Panc1 (cell line): ENCODE results near the gene SESN1. TPM values are rescaled to one million over a fixed set of nuclear protein-coding genes. Genes with fewer than 3 reads are reported as not detected.

ENCODE experiments used
- ATAC-seq: fragments of 200-7000 bp; cut with Tn5 transposase; 2 replicates; pipeline ENCODE4 v1.9.1; 2020; ENCODE audit warnings: mild to moderate bottlenecking, moderate library complexity
- BruUV-seq: library from RNA; stranded (reverse); fragments of 400-500 nt; replicated peaks from 2 replicates; lab custom pipeline; 2021; lab: Mats Ljungman, UMichigan
- CTCF ChIA-PET: fragments of 300-600 bp; sonication (Branson Sonifier 250); formaldehyde crosslinking; loops from one replicate; lab custom pipeline; 2022; ENCODE audit warnings: antibody characterized with exemption; lab: Charles Lee
- POLR2A ChIA-PET: fragments of 300-600 bp; sonication (Branson Sonifier 250); formaldehyde crosslinking; loops from one replicate; lab custom pipeline; 2022; ENCODE audit warnings: antibody characterized with exemption; lab: Charles Lee
- DNase-seq: peaks from one replicate; pipeline ENCODE4 v3.0.0-alpha.2; 2010; ENCODE audit warnings: low read depth, low spot score
- H3K27ac ChIP-seq: 2 replicates; pipeline ENCODE4 v1.5.1; 2011; ENCODE audit warnings: mild to moderate bottlenecking, low read length, inconsistent platforms
- H3K27me3 ChIP-seq: fragments of 200-500 bp; sonication (Bioruptor generic); 2 replicates; pipeline ENCODE4 v1.6.0; 2014; ENCODE audit warnings: low read length, inconsistent platforms; ENCODE audit not compliant: control insufficient read depth, insufficient read depth
- H3K36me3 ChIP-seq: fragments of 200-500 bp; sonication (Bioruptor generic); 2 replicates; pipeline ENCODE4 v1.5.1; 2014; ENCODE audit warnings: inconsistent platforms, mild to moderate bottlenecking, low read length, moderate library complexity; ENCODE audit not compliant: control insufficient read depth, insufficient read depth
- H3K4me1 ChIP-seq: 2 replicates; pipeline ENCODE4 v1.5.1; 2011; ENCODE audit warnings: inconsistent platforms, mild to moderate bottlenecking, low read length, moderate library complexity; ENCODE audit not compliant: control insufficient read depth, insufficient read depth
- H3K4me3 ChIP-seq, 2 experiments: 2 replicates each; pipeline ENCODE4 v1.5.1; 2011 to 2012; ENCODE audit warnings: low read depth in 2 of 2, low read length in 2 of 2, mild to moderate bottlenecking in 2 of 2, inconsistent platforms in 1 of 2, moderate library complexity in 1 of 2
- H3K9me3 ChIP-seq: fragments of 200-500 bp; sonication (Bioruptor generic); 2 replicates; pipeline ENCODE4 v1.5.1; 2014; ENCODE audit warnings: low read depth, mild to moderate bottlenecking, inconsistent platforms, low read length, moderate library complexity; ENCODE audit not compliant: control insufficient read depth, insufficient read depth
- CTCF ChIP-seq: fragments of 450-650 bp; IDR thresholded peaks from 2 replicates; pipeline ENCODE4 v1.5.1; 2017; ENCODE audit warnings: mild to moderate bottlenecking
- POLR2AphosphoS5 ChIP-seq: IDR thresholded peaks from 2 replicates; pipeline ENCODE4 v1.6.1; 2012; ENCODE audit warnings: mild to moderate bottlenecking, low read depth, low read length, moderate library complexity
- REST ChIP-seq, 2 experiments: IDR thresholded peaks; 2 replicates each; pipeline ENCODE4 v1.6.1; 2011 to 2012; ENCODE audit warnings: low read depth in 2 of 2, control low read depth in 1 of 2, low read length in 1 of 2, mild to moderate bottlenecking in 1 of 2, moderate library complexity in 1 of 2; ENCODE audit not compliant: insufficient read depth in 1 of 2
- SIN3A ChIP-seq: IDR thresholded peaks from 2 replicates; pipeline ENCODE4 v1.6.1; 2012; ENCODE audit warnings: low read depth, mild to moderate bottlenecking, low read length, moderate library complexity, borderline replicate concordance; ENCODE audit not compliant: insufficient read depth
- TCF7L2 ChIP-seq: IDR thresholded peaks from 2 replicates; pipeline ENCODE4 v1.6.1; 2011; ENCODE audit warnings: mild to moderate bottlenecking, low read depth, low read length, inconsistent platforms
- in situ Hi-C: cut with HindIII; loops from 2 replicates; pipeline ENCODE4 v1.10.0; 2016; ENCODE audit warnings: low sequenced_read_pairs, low pct_unique_long_range_greater_than_20kb
- intact Hi-C: fragments of 100-400 bp; cut with micrococcal nuclease; formaldehyde crosslinking; loops from one replicate; pipeline ENCODE4 v1.10.0; 2022; ENCODE audit not compliant: unreplicated experiment
- total RNA-seq: library from RNA; stranded (reverse); gene quantifications from one replicate; pipeline ENCODE4 v1.2.1, GENCODE V29; 2021; ENCODE audit not compliant: unreplicated experiment

Gene SESN1
- total RNA-seq, 1 experiment from 2014 or later: 11.3 TPM

DNA sequence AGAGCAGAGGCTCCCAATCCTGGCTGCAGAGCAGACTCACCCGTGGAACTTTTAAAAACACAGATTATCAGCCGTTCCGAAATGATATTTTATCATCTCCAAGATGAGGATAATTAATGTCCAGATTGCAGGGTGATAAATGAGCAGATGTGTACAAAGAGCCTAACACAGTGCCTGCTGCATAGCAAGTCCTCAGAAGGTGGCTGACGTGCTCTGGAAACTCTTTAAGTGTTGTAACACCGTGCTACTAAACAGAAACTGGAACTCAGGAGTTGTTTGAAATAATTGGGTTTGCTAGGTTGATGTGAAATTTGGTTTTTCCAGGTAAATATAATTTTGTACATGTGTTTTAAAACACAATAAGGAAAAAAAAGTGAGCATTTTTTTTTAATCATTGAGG is 128.4 kb downstream of the SESN1 start:
- Histone ChIP-seq H3K36me3 (no peaks in the 10 kb centered on the region), H3K27ac (no peak overlapping the region), H3K9me3 (no peaks in the 10 kb centered on the region), H3K27me3 (no peaks in the 10 kb centered on the region), H3K4me3 (no peak overlapping the region), H3K4me1 (no peaks in the 10 kb centered on the region)
- ChIA-PET POLR2A (no interaction called here), CTCF (no interaction called here)
- no peak for ATAC-seq
- DNase-seq: no peak
- TF ChIP-seq CTCF (no peak), REST (IDR thresholded peaks at IDR 0.05; ENCODE audit: insufficient read depth in 1 of 2, low read depth in 2 of 2, low read length in 1 of 2) (no peak), TCF7L2 (no peak), SIN3A (no peak), POLR2AphosphoS5 (no peak)
- intact Hi-C loops: no loop called here
- in situ Hi-C loops: no loop called here
- no TSS peak for BruUV-seq

GRCh38 chr6:108961985-108962384 is 132.7 kb downstream of the SESN1 start:
- CTCF ChIA-PET: no interaction called here
- in situ Hi-C loops: no loop called here

More at GRCh38 chr6:108961985-108962384, 132.7 kb downstream of the SESN1 start:
- Histone ChIP-seq H3K4me1 (no peaks in the 10 kb centered on the region), H3K27me3 (no peaks in the 10 kb centered on the region), H3K27ac (no peak overlapping the region), H3K36me3 (no peaks in the 10 kb centered on the region), H3K4me3 (no peak overlapping the region), H3K9me3 (no peaks in the 10 kb centered on the region)
- no TSS peak for BruUV-seq
- no peak for ATAC-seq
- POLR2A ChIA-PET: interaction anchor here (0.5 kb wide), 1 partner anchor 8 kb away, joined by 3 read pairs; no protein-coding TSS in a partner anchor
- no peak for DNase-seq
- TF ChIP-seq SIN3A (no peak), REST (IDR thresholded peaks at IDR 0.05; ENCODE audit: insufficient read depth in 1 of 2, low read depth in 2 of 2, low read length in 1 of 2) (no peak), POLR2AphosphoS5 (no peak), CTCF (no peak), TCF7L2 (no peak)
- intact Hi-C loops: no loop called here
